Measurements from ENCODE around the gene DAPK2. TPM values are rescaled to one million over a fixed set of nuclear protein-coding genes. Genes with fewer than 3 reads are reported as not detected.
"Not testable (repeated sequence)": the region's sequence is repeated elsewhere in the genome, so short reads cannot be mapped to it uniquely, and the experiment has no call there.

Gene DAPK2
- total RNA-seq, 1 donor from 2014 or later: 47.9 TPM

DNA sequence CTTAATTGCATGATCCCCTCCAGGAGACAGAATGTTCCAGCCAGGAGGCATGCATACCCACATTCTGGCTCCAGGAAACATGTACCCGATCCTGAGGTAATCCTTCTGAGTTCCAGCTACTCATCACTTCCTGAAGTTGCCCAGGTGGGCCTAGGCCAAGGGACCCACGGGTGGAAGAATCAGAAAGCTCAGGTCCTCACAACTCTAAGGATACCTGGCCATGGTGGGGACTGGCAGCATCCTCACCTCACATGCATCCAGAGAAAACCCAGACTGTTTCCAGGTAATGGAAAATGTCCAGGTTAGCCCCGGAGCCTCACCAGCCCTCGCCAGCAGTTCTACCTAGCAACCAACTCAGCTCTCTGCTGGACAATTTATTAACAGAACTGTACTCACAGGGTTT is 78.2 kb downstream of the DAPK2 start:
- DNase-seq (ENCODE audit: missing footprints): no peak
- intact Hi-C loops (cut with DNase I): no loop called here
- peak; percentile 28 for ATAC-seq

DNA sequence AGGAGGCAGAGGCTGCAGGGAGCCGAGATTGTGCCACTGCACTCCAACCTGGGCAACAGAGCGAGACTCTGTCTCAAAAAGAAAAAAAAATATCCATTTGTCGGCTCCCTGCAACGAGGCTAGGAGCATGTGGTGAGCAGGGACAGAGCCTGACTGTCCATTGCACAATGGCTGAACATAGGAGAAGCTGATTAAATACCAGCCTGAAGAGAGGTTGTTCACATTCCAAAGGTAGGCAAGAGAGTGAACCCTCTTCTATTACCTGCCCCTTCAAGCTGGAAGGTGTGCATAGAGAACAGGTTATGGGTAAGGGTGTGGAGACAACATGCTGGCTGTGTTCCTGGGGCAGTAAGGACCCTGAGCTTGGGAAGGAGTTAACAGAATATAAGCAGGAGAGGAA is 78.7 kb downstream of the DAPK2 start:
- DNase-seq (ENCODE audit: missing footprints) (no peak), ATAC-seq (no peak)
- intact Hi-C loops (cut with DNase I): no loop called here

DNA sequence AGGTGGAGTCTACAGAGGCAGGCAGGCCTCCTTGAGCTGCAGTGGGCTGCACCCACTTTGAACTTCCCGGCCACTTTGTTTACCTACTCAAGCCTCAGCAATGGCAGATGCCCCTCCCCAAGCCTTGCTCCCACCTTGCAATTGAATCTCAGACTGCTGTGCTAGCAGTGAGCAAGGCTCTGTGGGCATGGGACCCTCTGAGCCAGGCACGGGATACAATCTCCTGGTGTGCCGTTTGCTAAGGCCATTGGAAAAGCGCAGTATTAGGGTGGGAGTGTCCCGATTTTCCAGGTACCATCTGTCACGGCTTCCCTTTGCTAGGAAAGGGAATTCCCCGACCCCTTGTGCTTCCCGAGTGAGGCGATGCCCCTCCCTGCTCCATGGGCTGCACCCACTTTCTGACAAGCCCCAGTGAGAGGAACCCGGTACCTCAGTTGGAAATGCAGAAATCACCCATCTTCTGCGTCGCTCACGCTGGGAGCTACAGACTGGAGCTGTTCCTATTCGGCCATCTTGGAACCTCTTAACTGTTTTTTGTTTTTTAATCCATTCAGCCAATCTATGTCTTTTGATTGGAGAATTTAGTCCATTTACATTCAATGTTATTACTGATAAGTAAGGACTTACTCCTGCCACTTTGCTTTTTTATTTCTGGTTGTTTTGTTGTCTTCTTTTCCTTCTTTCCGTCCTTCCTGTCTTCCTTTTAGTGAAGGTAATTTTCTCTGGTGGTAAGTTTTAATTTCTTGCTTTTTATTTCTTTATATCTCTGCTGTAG is 83.2 kb downstream of the DAPK2 start:
- ATAC-seq; DNase-seq (ENCODE audit: missing footprints); intact Hi-C loops (cut with DNase I): not testable (repeated sequence)

DNA sequence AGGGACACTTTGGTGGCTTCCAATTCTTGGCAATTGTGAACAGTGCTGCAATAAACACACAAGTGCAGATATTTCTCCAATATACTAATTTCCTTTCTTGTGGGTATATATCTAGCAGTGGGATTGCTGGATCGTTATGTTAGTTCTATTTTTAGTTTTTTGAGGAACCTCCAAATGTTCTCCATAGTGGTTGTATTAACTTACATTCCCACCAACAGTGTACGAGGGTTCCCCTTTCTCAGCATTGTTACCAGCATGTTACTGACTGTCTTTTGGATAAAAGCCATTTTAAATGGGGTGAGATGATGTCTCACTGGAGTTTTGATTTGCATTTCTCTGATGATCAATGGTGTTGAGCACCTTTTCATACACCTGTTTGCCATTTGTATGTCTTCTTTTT is 92.8 kb downstream of the DAPK2 start:
- intact Hi-C loops (cut with DNase I): no loop called here
- DNase-seq (ENCODE audit: missing footprints) (no peak), ATAC-seq (no peak)

DNA sequence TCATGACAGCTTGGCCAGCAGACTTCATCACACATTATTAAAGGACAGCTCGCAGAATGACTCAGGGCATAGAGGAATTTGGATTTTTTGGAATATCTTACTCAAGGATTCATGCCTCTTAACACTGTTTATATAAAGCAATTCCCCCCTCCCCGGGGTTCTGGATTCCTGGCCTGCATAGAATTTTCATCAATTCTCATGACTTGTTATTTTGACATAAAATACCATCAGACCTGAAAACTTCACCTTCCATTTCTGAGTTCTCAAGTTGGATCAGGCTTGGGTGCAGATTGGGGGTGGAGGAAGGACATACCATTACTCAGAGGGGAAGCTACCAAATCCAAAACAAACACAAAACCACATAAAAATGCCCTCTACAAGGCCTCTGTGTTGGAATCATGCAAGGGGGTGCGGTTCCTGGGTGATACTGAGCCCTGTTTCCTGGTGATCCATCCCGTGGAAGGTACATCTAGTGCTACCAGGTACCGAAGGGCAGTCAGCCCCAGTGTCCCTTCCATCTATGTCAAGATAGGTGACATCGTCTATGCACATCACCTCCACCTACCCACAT is 95.3 kb downstream of the DAPK2 start:
- intact Hi-C loops (cut with DNase I): no loop called here

DNA sequence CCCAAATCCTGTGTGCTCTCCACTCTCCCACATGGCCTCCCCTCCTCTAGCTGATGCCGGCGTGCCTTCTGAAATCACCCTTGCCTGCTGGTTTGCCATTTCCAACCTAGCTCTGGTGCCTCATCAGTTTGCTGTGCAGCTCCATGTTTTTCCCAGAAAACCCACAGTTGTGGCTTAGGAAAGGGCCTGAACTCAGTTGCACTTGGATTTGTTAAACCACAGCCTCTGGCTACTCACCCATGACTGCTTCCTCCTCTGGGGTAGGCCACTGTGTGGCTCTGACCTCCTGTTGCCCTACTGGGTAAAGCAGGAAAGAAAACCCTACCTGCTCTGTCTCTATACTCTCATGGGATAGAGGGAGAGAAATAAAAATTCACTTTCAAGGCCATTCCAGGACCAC is 97.3 kb downstream of the DAPK2 start:
- ATAC-seq (no peak), DNase-seq (ENCODE audit: missing footprints) (no peak)
- intact Hi-C loops (cut with DNase I): no loop called here

More for the DNA sequence above, 95.3 kb downstream of the DAPK2 start:
- ATAC-seq (no peak), DNase-seq (ENCODE audit: missing footprints) (no peak)

DNA sequence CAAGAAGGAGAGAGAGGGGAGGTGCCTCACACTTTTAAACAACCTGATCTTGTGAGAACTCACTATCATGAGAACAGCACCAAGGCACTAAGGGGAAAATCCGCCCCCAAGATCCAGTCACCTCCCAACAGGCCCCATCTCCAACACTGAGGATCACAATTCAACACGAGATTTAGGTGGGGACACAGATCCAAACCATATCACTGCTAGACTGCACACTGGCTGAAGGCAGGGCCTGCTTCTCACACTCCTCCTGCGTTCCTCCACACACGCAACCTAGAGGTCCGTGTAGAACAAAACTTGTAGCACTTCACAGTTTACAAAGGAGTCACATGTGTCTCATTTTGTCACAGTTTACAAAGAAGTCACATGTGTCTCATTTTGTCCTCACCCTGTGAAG is 97.8 kb downstream of the DAPK2 start:
- no peak for ATAC-seq
- DNase-seq (ENCODE audit: missing footprints): no peak
- intact Hi-C loops (cut with DNase I): no loop called here

DNA sequence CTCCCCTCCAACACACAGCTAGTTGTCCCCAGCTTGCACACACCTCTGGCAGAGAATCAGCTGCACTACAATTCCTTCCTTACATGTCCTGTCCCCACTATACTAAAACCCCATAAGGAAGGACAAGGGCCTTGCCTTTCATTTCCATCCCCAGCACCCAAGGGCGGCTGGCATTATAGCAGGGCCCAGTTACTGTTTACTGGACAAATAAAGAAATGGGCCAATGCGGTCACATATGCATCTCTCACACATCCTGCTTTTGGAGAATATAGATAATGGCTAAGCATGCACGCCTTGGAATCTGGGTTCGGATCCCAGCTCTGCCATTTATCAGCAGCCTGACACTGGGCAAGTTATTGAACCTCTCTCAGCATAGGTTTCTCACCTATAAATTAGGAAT is 99.1 kb downstream of the DAPK2 start:
- DNase-seq (ENCODE audit: missing footprints): no peak
- ATAC-seq: no peak
- intact Hi-C loops (cut with DNase I): no loop called here

DNA sequence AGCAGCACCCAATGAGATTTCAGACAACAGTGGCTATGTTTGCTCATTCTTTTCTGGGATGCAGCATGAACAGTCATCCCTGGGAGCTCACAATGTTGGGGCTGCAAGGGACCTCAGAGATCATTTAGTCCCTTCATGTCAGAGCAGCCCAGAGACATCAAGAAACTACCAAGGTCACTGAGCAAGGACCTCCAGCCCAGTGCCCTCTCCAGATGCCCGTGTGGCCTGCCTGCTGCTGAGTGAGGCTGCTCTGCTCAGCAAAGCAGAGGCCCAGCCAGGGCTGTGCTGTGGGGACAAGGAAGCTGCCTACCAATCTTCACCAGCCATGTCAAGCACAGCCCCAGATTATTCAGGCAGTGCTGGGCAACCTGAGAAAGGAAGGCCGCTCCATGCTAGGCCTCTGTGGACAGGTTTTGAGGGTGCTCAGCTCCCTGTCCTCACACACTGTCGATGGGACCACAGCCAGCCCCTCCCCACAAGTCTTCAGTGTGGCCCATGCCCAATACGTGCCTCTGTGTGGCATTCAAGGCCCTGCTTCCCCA is 99.7 kb downstream of the DAPK2 start:
- DNase-seq (ENCODE audit: missing footprints) (no peak), ATAC-seq (no peak)
- intact Hi-C loops (cut with DNase I): no loop called here

DNA sequence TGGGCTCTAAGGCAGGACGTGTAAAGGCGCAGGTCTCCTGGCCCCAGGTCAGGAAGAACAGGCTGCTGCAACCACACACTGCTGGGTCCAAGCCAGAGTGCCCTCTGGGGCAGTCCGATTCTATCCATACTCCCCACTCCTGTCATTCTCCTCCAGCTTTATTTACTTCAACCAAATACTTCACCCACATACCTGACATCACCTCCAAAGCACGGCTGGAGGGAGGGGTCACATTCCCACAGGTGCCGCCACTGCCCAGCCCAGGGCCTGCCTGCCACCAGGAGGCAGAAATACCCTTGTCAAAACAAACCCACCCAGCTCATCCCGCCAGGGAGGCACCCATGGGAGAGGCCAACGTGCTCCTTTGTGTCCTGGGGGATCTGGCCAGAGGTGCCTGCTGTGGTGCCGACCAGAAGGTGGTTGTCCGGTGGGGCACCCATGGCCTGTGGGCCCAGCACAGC is 100.4 kb downstream of the DAPK2 start:
- intact Hi-C loops (cut with DNase I): loop anchor here (1.0 kb wide), 1 partner anchor 100 kb away; the partner anchor contains the start of gene DAPK2
- no peak for ATAC-seq
- no peak for DNase-seq (ENCODE audit: missing footprints)

DNA sequence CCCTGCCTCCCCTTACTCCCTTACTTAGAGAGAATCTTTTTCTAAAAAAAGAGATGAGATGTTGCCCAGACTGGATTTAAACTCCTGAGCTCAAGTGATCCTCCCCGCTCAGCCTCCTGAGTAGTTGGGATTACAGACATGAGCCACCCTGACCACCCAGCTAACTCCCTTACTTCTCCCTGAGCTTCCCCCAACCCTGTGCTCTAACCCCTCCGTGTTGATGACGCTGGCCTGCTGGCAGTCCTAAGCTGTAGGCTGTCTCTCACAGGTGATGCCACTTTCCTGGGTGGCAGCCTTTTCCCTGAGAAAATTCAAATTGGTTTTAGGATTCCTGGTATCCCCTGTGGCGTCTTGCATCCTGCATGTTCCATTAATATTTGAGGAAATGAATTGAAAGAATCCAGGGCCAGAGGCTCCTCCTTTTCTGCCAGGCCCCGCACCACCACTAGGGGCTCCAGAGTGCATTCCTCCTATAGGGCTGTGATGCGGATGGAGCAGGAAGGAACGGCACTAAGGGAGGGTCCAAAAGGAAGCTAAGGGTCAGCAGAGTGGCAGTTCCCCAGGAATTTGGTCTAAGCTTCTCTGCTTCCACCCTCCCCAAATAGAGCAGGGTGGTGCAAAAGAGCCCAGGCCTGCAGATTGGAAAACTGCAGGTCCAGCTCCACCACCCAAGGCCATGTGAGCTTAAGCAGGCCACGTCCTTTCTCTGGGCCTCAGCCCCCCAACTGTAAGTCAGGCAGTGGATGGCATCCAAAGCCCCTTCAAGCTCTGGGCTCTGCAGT is 101.1 kb downstream of the DAPK2 start:
- intact Hi-C loops (cut with DNase I): loop anchor here (1.0 kb wide), 1 partner anchor 101 kb away; the partner anchor contains the start of gene DAPK2
- DNase-seq (ENCODE audit: missing footprints) (peak; percentile 83), ATAC-seq (peak; percentile 55)

DNA sequence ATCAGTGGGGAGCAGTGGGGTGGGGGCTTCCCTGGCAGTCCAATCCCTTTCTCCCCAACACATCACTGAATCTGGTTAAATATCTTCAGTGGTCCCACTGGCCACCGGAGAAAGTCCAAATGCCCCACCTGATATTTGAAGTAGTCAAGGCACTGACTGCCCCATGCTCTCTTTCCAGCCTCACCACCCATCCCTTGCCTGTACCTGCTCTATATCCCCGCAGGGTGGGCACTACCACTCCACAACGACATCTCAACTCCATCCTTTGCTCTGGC is 101.7 kb downstream of the DAPK2 start:
- intact Hi-C loops (cut with DNase I): no loop called here
- ATAC-seq (no peak), DNase-seq (ENCODE audit: missing footprints) (no peak)

DNA sequence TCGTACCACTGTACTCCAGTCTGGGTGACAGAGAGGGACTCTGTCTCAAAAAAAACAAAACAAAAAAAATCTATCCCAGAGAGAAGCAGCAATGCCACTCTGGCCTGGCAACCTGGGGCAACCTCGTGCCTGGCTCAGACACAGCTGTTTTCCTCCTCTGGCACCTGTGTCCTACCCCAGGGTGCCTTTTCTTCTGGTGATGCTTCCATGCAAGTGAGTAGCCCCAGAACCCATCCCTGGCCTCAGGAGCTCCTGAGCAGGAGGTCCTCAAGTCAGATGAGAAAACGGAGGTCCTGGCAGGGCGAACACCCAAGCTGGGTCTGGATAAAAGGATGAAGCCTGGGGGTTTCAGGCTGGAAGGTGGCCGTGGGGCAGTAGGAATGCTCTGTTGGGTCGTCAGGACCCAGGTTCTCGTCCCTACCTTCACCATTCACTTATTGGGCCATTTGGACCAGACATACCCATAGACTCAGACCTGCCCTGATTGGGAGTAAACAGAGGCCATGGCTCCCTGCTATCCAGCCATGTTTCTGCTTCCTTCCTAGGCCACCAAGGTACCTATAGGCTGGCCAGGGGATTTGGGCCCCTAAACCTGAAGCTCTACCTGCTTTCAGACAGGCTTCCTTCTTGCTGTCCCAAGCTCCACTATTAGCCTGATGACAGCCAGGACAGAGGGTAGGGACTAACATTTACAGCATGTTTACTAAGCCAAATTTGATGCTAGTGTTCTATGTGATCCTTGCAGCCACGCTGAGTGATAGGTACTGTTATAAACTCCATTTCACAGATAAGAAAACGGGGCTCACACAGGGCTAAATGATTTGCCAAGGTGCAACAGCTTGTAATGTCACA is 102.2 kb downstream of the DAPK2 start:
- intact Hi-C loops (cut with DNase I): no loop called here
- ATAC-seq: no peak
- no peak for DNase-seq (ENCODE audit: missing footprints)

DNA sequence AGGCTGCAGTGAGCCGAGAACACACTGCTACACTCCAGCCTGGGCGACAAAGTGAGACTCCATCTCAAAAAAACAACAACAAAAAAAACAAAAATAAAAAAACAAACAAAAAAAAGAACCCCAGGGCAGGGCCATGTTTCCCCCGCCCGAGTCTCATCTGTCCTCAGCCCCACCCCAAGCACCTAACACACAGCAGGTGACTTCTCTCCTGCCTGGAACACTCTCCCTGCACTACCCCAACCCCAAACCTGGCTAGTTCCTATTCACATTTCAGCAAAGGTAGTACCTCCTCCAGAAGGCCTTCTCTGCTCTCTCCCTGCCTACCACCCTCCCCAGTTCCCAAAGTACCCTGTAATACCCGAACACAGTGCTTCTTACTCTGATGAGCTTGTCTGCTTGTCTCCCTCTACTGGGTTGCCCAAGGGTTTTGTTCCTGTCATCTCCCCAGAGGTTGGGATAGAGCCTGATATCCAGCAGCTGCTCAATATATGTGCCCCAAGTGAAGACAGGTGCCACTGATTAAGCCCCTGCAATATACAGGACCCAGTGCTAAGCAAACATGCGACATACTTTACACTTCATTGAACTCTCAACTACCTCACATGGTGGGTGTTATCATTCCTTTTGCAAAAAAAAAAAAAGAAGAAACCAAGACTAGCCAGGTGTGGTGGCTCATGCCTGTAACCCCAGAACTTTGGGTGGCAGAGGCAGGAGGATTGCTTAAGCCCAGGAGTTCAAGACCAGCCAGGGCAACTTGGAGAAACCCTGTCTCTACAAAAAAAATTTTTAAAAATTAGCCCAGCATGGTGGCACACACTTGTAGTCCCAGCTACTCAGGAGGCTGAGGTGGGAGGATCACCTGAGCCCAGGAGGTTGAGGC is 103.6 kb downstream of the DAPK2 start:
- ATAC-seq: no peak
- DNase-seq (ENCODE audit: missing footprints): no peak

DNA sequence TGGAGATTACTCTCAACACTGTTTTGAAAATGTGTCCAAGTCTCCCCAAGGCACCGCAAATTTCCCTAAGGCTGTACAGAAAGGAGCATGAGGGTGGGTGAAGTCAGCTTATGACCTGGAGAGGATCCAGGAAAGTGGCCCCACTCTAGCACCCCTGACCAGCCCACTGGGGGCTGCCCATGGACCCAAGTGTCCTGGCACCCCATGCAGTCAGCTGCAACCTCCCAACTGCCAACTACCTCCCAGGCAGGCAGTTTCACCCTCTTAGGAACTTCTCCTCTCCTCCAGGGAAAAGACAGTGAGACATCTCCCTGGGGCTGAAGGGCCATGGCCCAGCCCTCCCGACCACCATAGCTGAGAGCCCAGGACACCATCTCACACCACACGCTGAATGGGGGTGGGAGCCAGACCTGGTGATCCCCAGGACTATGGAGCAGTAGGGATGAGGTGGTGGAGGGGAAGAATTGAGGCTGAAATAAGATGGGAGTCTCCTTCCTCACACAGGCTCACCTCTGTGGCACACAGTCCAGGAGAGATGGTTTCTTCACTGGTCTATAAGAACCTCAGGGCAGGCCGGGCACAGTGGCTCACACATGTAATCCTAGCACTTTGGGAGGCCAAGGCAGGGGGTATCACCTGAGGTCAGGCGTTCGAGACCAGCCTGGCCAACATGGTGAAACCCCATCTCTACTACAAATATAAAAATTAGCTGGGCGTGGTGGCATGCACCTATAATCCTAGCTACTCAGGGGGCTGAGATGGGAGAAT is 104.4 kb downstream of the DAPK2 start:
- ATAC-seq (no peak), DNase-seq (ENCODE audit: missing footprints) (no peak)
- intact Hi-C loops (cut with DNase I): no loop called here

More for the DNA sequence above, 103.6 kb downstream of the DAPK2 start:
- intact Hi-C loops (cut with DNase I): no loop called here

DNA sequence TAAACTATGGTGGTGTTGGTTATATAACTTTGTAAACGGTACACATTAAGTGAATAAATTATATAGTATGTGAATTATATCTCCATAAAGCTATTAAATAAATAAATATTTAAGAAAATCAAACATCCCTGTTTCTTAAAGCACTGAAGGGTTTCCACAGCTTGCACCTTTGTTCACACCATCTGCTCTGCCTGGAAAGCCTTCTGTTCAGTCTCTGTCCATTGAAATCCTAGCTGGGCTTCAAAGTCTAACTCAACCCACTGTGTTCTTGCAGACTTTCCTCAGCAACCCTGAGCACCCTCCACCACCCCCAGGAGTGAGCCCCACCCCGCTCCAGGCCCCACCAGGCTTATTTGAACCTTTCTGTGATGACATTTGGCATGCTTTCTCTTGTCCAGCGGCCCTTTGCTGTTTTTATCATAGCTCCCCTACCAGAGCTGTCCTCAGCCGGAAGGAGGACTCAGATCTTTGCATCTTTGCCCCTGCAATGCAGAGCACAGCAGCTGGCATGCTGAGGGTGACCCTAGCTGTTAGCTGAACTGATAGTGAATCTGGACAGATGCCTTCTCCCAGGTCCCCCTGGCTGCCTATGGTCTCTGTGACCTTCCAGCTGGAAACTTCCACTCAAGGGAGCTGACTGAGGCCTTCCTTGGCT is 105.2 kb downstream of the DAPK2 start:
- peak; percentile 33 for ATAC-seq
- DNase-seq (ENCODE audit: missing footprints): no peak
- intact Hi-C loops (cut with DNase I): no loop called here
